HepG2 (cell line): Measurements from ENCODE around the gene DSTN. TPM values are rescaled to one million over a fixed set of nuclear protein-coding genes. Genes with fewer than 3 reads are reported as not detected.

Experiments used
- BHLHE40 ChIP-seq: IDR thresholded peaks from 2 replicates; pipeline ENCODE4 v1.6.1; 2011; ENCODE audit warnings: low read length, improper control_type of control experiment
- BRF2 ChIP-seq: sonication (generic); formaldehyde crosslinking; IDR thresholded peaks from 2 replicates; pipeline ENCODE4 v1.8.1; 2022; ENCODE audit warnings: mild to moderate bottlenecking, missing genetic modification reagents
- ELF3 ChIP-seq: IDR thresholded peaks from 2 replicates; pipeline ENCODE4 v1.6.1; 2016; ENCODE audit warnings: missing genetic modification reagents, missing compliant biosample characterization
- FOXA1 ChIP-seq, 2 experiments: fragments of 450-650 bp in 1 of 2; sonication (generic) in 1 of 2; formaldehyde crosslinking in 1 of 2; IDR thresholded peaks; 2 replicates each; pipeline versions ENCODE4 v1.4.0 to v1.6.1; 2016 to 2020; ENCODE audit warnings: missing genetic modification reagents in 1 of 2
- HDAC1 ChIP-seq: sonication (generic); formaldehyde crosslinking; IDR thresholded peaks from 2 replicates; pipeline ENCODE4 v1.5.1; 2020; ENCODE audit warnings: mild to moderate bottlenecking, missing genetic modification reagents
- HES4 ChIP-seq: sonication (generic); formaldehyde crosslinking; IDR thresholded peaks from 2 replicates; pipeline ENCODE4 v1.9.0; 2021; ENCODE audit warnings: mild to moderate bottlenecking, missing genetic modification reagents, borderline replicate concordance
- HIVEP1 ChIP-seq: sonication (generic); formaldehyde crosslinking; IDR thresholded peaks from 2 replicates; pipeline ENCODE4 v1.4.0; 2020; ENCODE audit warnings: mild to moderate bottlenecking, missing genetic modification reagents
- HNRNPL ChIP-seq: fragments of 200-400 bp; formaldehyde crosslinking; IDR thresholded peaks from 2 replicates; pipeline ENCODE4 v1.6.1; 2017; ENCODE audit warnings: mild to moderate bottlenecking, low read depth, low read length
- HOXA7 ChIP-seq: sonication (generic); formaldehyde crosslinking; IDR thresholded peaks from 2 replicates; pipeline ENCODE4 v1.8.1; 2022; ENCODE audit warnings: mild to moderate bottlenecking, missing genetic modification reagents, moderate library complexity
- KLF13 ChIP-seq: sonication (generic); formaldehyde crosslinking; IDR thresholded peaks from 2 replicates; pipeline ENCODE4 v1.4.0; 2020; ENCODE audit warnings: mild to moderate bottlenecking, missing genetic modification reagents
- NCOR1 ChIP-seq: fragments of 200-600 bp; sonication (generic); IDR thresholded peaks from 2 replicates; pipeline ENCODE4 v1.7.0; 2017; ENCODE audit warnings: antibody characterized with exemption, low read length, borderline replicate concordance
- NR2C2 ChIP-seq: sonication (generic); formaldehyde crosslinking; IDR thresholded peaks from 2 replicates; pipeline ENCODE4 v1.4.0; 2020; ENCODE audit warnings: missing genetic modification reagents, mild to moderate bottlenecking, moderate library complexity, borderline replicate concordance
- POLR2A ChIP-seq, 2 experiments: IDR thresholded peaks; 2 replicates each; pipeline ENCODE4 v1.6.1; 2011; ENCODE audit warnings: low read depth in 2 of 2, low read length in 2 of 2, mild to moderate bottlenecking in 1 of 2, moderate library complexity in 1 of 2; ENCODE audit not compliant: insufficient read depth in 1 of 2
- RBM22 ChIP-seq: fragments of 200-400 bp; formaldehyde crosslinking; optimal IDR thresholded peaks from 2 replicates; pipeline ENCODE3; 2017; ENCODE audit warnings: mild to moderate bottlenecking, low read length, moderate library complexity
- RXRB ChIP-seq: IDR thresholded peaks from 2 replicates; pipeline ENCODE4 v1.6.1; 2016; ENCODE audit warnings: borderline replicate concordance, missing genetic modification reagents, missing compliant biosample characterization
- TMF1 ChIP-seq: sonication (generic); formaldehyde crosslinking; IDR thresholded peaks from 2 replicates; pipeline ENCODE4 v1.8.1; 2022; ENCODE audit warnings: low read depth, missing genetic modification reagents
- ZNF20 ChIP-seq: sonication (generic); formaldehyde crosslinking; IDR thresholded peaks from 2 replicates; pipeline ENCODE4 v1.4.0; 2020; ENCODE audit warnings: mild to moderate bottlenecking, moderate library complexity, missing genetic modification reagents
- ZNF333 ChIP-seq: sonication (generic); formaldehyde crosslinking; IDR thresholded peaks from 2 replicates; pipeline ENCODE4 v1.4.0; 2020; ENCODE audit warnings: mild to moderate bottlenecking, missing genetic modification reagents, borderline replicate concordance
- ZNF549 ChIP-seq: sonication (generic); formaldehyde crosslinking; IDR thresholded peaks from 2 replicates; pipeline ENCODE4 v1.5.0; 2020; ENCODE audit warnings: missing genetic modification reagents
- ZNF564 ChIP-seq: sonication (generic); formaldehyde crosslinking; IDR thresholded peaks from 2 replicates; pipeline ENCODE4 v1.8.1; 2023; ENCODE audit warnings: mild to moderate bottlenecking, missing genetic modification reagents
- ZNF616 ChIP-seq: sonication (generic); formaldehyde crosslinking; IDR thresholded peaks from 2 replicates; pipeline ENCODE4 v1.5.0; 2020; ENCODE audit warnings: low read depth, mild to moderate bottlenecking, missing genetic modification reagents
- ZNF639 ChIP-seq: conservative IDR thresholded peaks from 2 replicates; pipeline ENCODE4 v1.6.1; 2018; ENCODE audit warnings: missing genetic modification reagents
- ZNF660 ChIP-seq: sonication (generic); formaldehyde crosslinking; IDR thresholded peaks from 2 replicates; pipeline ENCODE4 v1.5.1; 2020; ENCODE audit warnings: mild to moderate bottlenecking, low read depth, missing genetic modification reagents, borderline replicate concordance
- ZNF761 ChIP-seq: sonication (generic); formaldehyde crosslinking; conservative IDR thresholded peaks from 2 replicates; pipeline ENCODE4 v1.4.0; 2020; ENCODE audit warnings: mild to moderate bottlenecking, missing genetic modification reagents
- ZNF780A ChIP-seq: sonication (generic); formaldehyde crosslinking; IDR thresholded peaks from 2 replicates; pipeline ENCODE4 v1.8.0; 2022; ENCODE audit warnings: mild to moderate bottlenecking, missing genetic modification reagents, moderate library complexity
- ZSCAN22 ChIP-seq: sonication (generic); formaldehyde crosslinking; IDR thresholded peaks from 2 replicates; pipeline ENCODE4 v1.4.0; 2020; ENCODE audit warnings: mild to moderate bottlenecking, missing genetic modification reagents
- polyA plus RNA-seq, 8 experiments: library from polyadenylated mRNA; depleted of rRNA in 3 of 8; stranded (reverse) in 7 of 8; unstranded in 1 of 8; fragments of >200 nt; fragmentation: Illumina TruSeq in 4 of 8; extraction: Trizol in 4 of 8; gene quantifications; 2 replicates each; pipeline versions ENCODE4 v1.2.1 to v1.2.3, GENCODE V29; 2011 to 2016; ENCODE audit warnings: low read depth in 4 of 8, missing spikeins in 1 of 8, mixed read lengths in 1 of 8; ENCODE audit not compliant: insufficient read depth in 1 of 8
- total RNA-seq, 5 experiments: library from RNA; depleted of rRNA; stranded (reverse); fragments of >200 nt; fragmentation: Illumina TruSeq; extraction: Trizol; gene quantifications; 2 replicates each; pipeline ENCODE4 v1.2.3, GENCODE V29; 2016; ENCODE audit warnings: low read depth in 1 of 5
- TF ChIP-seq, protein P1 (sequence below): sonication (generic); formaldehyde crosslinking; IDR thresholded peaks from 2 replicates; pipeline ENCODE4 v1.5.0; 2020; ENCODE audit warnings: missing genetic modification reagents
- TF ChIP-seq, protein P2 (sequence below): sonication (generic); formaldehyde crosslinking; IDR thresholded peaks from 2 replicates; pipeline ENCODE4 v1.5.0; 2020; ENCODE audit warnings: missing genetic modification reagents

DSTN gene
- total and polyA plus RNA-seq, 2 of the 13 experiments (the other 11 are each of a cell fraction or from before 2014, with no cell fraction given) = 27.6 to 106 TPM

- no peak for TF ChIP-seq ZNF761
- TF ChIP-seq, protein P1, sequence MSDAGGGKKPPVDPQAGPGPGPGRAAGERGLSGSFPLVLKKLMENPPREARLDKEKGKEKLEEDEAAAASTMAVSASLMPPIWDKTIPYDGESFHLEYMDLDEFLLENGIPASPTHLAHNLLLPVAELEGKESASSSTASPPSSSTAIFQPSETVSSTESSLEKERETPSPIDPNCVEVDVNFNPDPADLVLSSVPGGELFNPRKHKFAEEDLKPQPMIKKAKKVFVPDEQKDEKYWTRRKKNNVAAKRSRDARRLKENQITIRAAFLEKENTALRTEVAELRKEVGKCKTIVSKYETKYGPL (CRISPR knock-in tag) = no peak
- TF ChIP-seq, protein P2, sequence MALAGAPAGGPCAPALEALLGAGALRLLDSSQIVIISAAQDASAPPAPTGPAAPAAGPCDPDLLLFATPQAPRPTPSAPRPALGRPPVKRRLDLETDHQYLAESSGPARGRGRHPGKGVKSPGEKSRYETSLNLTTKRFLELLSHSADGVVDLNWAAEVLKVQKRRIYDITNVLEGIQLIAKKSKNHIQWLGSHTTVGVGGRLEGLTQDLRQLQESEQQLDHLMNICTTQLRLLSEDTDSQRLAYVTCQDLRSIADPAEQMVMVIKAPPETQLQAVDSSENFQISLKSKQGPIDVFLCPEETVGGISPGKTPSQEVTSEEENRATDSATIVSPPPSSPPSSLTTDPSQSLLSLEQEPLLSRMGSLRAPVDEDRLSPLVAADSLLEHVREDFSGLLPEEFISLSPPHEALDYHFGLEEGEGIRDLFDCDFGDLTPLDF (CRISPR knock-in tag) = no peak
- no peak for TF ChIP-seq TMF1 (CRISPR knock-in tag)
- TF ChIP-seq HDAC1 = no peak
- no peak for TF ChIP-seq BHLHE40
- no peak for TF ChIP-seq ZNF616
- TF ChIP-seq ZNF549 = no peak
- no peak for TF ChIP-seq FOXA1 (IDR thresholded peaks at IDR 0.05)
- no peak for TF ChIP-seq FOXA1 (CRISPR knock-in tag; IDR thresholded peaks at IDR 0.05)
- TF ChIP-seq NR2C2 (CRISPR knock-in tag) = no peak
- TF ChIP-seq BRF2 (CRISPR knock-in tag) = no peak
- TF ChIP-seq RXRB (CRISPR knock-in tag) = no peak
- TF ChIP-seq HNRNPL = no peak
- 0 out of 2 replicates have a peak, but pooled peaks have one; percentile 41 for TF ChIP-seq HES4
- no peak for TF ChIP-seq ZNF660 (CRISPR knock-in tag)
- TF ChIP-seq ZNF20 (CRISPR knock-in tag) = no peak
- no peak for TF ChIP-seq KLF13 (CRISPR knock-in tag)
- TF ChIP-seq RBM22 = peak; percentile 99
- TF ChIP-seq ZNF333 (CRISPR knock-in tag) = no peak
- TF ChIP-seq ZNF780A (CRISPR knock-in tag) = no peak
- no peak for TF ChIP-seq HOXA7 (CRISPR knock-in tag)
- TF ChIP-seq ZSCAN22 (CRISPR knock-in tag) = no peak
- TF ChIP-seq HIVEP1 (CRISPR knock-in tag) = peak; percentile 16; the same call in 1 of the 2 replicates
- peak; percentile 31 to 48; a peak in 2 of 4 replicates for TF ChIP-seq POLR2A (IDR thresholded peaks at IDR 0.05; ENCODE audit: insufficient read depth in 1 of 2, low read depth in 2 of 2, low read length in 2 of 2)
- TF ChIP-seq ELF3 (CRISPR knock-in tag) = no peak
- TF ChIP-seq ZNF639 (CRISPR knock-in tag) = no peak
- no peak for TF ChIP-seq NCOR1
- no peak for TF ChIP-seq ZNF564 (CRISPR knock-in tag)
Observed at GRCh38 chr20:17626217-17627007, 56.5 kb downstream of the DSTN start (continued).
